Neural crest cell (in vitro differentiated cells): ENCODE results near the gene PLCB3. TPM values are rescaled to one million over a fixed set of nuclear protein-coding genes. Genes with fewer than 3 reads are reported as not detected.
A peak's percentile ranks its signal among the peaks of the same experiment; 100 is the strongest.

Source experiments
- DNase-seq: peaks from one replicate; pipeline ENCODE4 v3.0.0; 2021; ENCODE audit warnings: low read depth, mixed read lengths, low spot score
- H3K27ac Mint-ChIP-seq: one replicate; pipeline ENCODE4 v1.8.0; 2021; ENCODE audit warnings: mild to moderate bottlenecking, mixed read lengths; ENCODE audit not compliant: unreplicated experiment
- H3K27me3 Mint-ChIP-seq: 2 replicates; pipeline ENCODE4 v1.8.0; 2021; ENCODE audit warnings: low read depth, mild to moderate bottlenecking, mixed read lengths
- H3K36me3 Mint-ChIP-seq: 2 replicates; pipeline ENCODE4 v1.8.0; 2021; ENCODE audit warnings: low read depth, mild to moderate bottlenecking, mixed read lengths
- H3K4me1 Mint-ChIP-seq: 2 replicates; pipeline ENCODE4 v1.8.0; 2021; ENCODE audit warnings: mixed read lengths
- H3K4me3 Mint-ChIP-seq: one replicate; pipeline ENCODE4 v1.8.0; 2021; ENCODE audit warnings: mild to moderate bottlenecking, mixed read lengths
- H3K9me3 Mint-ChIP-seq: 2 replicates; pipeline ENCODE4 v1.8.0; 2021; ENCODE audit warnings: mixed read lengths
- long read RNA-seq: library from polyadenylated mRNA; unstranded; transcript quantifications from one replicate; pipeline ENCODE4 v2.0.0, GENCODE V29; 2020
- total RNA-seq: library from RNA; stranded (reverse); gene quantifications from 2 replicates; pipeline ENCODE4 v1.2.1, GENCODE V29; 2021
- TF ChIP-seq, protein P1 (sequence below): fragments of 200-600 bp; sonication (generic); conservative IDR thresholded peaks from 2 replicates; pipeline ENCODE4 v1.5.0; 2021; ENCODE audit warnings: antibody characterized with exemption, mild to moderate bottlenecking

Gene PLCB3
- total RNA-seq, result 36.4 and 40.5 TPM in 2 replicates
- long read RNA-seq, partial matches to known transcripts, result 0 of 1 reads
- long read RNA-seq, other reads (novel, unspliced or antisense), result 1 of 1 reads

- peak within 1 kb of the TSS; percentile 90 for H3K4me3 Mint-ChIP-seq
- no peaks in the 10 kb centered on the region for H3K9me3 Mint-ChIP-seq
- peak; percentile 72 for DNase-seq
- H3K4me1 Mint-ChIP-seq, result peaks cover 28% of the 10 kb centered on the region
- TF ChIP-seq, protein P1, sequence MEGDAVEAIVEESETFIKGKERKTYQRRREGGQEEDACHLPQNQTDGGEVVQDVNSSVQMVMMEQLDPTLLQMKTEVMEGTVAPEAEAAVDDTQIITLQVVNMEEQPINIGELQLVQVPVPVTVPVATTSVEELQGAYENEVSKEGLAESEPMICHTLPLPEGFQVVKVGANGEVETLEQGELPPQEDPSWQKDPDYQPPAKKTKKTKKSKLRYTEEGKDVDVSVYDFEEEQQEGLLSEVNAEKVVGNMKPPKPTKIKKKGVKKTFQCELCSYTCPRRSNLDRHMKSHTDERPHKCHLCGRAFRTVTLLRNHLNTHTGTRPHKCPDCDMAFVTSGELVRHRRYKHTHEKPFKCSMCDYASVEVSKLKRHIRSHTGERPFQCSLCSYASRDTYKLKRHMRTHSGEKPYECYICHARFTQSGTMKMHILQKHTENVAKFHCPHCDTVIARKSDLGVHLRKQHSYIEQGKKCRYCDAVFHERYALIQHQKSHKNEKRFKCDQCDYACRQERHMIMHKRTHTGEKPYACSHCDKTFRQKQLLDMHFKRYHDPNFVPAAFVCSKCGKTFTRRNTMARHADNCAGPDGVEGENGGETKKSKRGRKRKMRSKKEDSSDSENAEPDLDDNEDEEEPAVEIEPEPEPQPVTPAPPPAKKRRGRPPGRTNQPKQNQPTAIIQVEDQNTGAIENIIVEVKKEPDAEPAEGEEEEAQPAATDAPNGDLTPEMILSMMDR, result peak; percentile 87
- H3K36me3 Mint-ChIP-seq, result no peaks in the 10 kb centered on the region
- H3K27ac Mint-ChIP-seq, result no peak within 1 kb of the TSS
- H3K27me3 Mint-ChIP-seq, result peaks cover 3% of the 10 kb centered on the region
Observed at GRCh38 chr11:64251016-64251752, at the start of gene PLCB3. TSS of gene PLCB3 (plus strand) at chr11:64251530. CDS start at chr11:64251650, 120 bp downstream.

DNA sequence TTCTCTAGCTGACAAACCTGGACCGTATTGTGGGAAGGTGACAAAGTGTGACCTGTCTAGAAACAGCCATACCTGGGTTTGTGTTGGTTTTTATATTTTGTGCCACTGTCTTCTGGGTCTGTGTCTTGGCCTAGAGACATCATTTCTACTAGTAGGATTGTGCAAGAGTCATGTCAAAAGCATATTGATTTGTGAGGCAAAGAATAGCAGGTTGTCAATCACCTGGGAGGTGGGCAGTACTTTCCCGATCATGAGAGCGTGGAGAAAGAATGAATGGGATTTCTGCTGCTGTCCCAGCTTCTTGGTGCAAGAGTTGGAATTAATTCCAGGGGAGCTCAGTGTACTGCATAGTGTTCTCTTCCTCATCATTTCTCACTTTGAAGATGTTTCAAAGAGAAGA is 49.8 kb upstream of the PLCB3 start:
- no peak overlapping the region for H3K4me3 Mint-ChIP-seq
- no peak for DNase-seq
- peaks cover 23% of the 10 kb centered on the region for H3K36me3 Mint-ChIP-seq
- H3K27ac Mint-ChIP-seq, result no peak overlapping the region
- H3K27me3 Mint-ChIP-seq, result no peaks in the 10 kb centered on the region
- no peaks in the 10 kb centered on the region for H3K9me3 Mint-ChIP-seq
- TF ChIP-seq, protein P1, result no peak
- H3K4me1 Mint-ChIP-seq, result peaks cover 5% of the 10 kb centered on the region

- H3K27ac Mint-ChIP-seq, result no peak overlapping the region
- peaks cover 9% of the 10 kb centered on the region for H3K4me1 Mint-ChIP-seq
- peaks cover 18% of the 10 kb centered on the region for H3K36me3 Mint-ChIP-seq
- H3K4me3 Mint-ChIP-seq, result no peak overlapping the region
- no peaks in the 10 kb centered on the region for H3K9me3 Mint-ChIP-seq
- TF ChIP-seq, protein P1, result no peak
- DNase-seq, result no peak
- no peaks in the 10 kb centered on the region for H3K27me3 Mint-ChIP-seq
Observed at GRCh38 chr11:64202992-64203391, 48.3 kb upstream of the PLCB3 start.

DNA sequence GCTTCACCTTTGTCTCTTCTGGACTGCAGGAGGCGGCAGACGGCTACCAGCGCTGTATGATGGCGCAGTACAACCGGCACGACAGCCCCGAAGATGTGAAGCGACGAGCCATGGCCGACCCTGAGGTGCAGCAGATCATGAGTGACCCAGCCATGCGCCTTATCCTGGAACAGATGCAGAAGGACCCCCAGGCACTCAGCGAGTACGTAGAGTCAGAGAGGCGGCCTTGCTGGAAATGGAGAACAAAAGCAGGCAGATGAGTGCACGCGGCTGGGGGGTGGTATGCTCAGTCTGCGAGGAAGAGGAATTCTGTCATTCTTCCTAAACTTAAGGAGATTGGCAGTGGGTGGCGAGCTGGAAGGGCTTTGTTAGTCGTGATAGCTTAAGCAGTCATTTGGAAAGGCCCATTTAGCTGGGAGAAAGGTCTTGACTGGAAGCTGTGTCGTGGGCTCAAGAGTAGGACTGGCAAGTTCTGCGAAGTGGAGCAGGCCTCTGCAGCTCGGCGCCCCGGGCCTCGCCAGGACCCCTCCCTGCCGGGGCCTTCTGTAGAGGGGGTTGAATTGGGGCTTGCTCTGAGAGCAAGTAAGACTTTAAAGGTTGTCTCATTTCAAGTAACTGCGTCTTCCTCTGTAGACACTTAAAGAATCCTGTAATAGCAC is 47.8 kb upstream of the PLCB3 start:
- H3K27ac Mint-ChIP-seq, result no peak overlapping the region
- H3K27me3 Mint-ChIP-seq, result no peaks in the 10 kb centered on the region
- no peaks in the 10 kb centered on the region for H3K9me3 Mint-ChIP-seq
- H3K36me3 Mint-ChIP-seq, result peaks cover 18% of the 10 kb centered on the region
- H3K4me1 Mint-ChIP-seq, result peaks cover 9% of the 10 kb centered on the region
- peak overlapping the region; percentile 58 for H3K4me3 Mint-ChIP-seq
- no peak for DNase-seq
- TF ChIP-seq, protein P1, result no peak

GRCh38 chr11:64204080-64204440 is 47.3 kb upstream of the PLCB3 start:
- peaks cover 18% of the 10 kb centered on the region for H3K36me3 Mint-ChIP-seq
- peaks cover 9% of the 10 kb centered on the region for H3K4me1 Mint-ChIP-seq
- no peak for DNase-seq
- H3K27ac Mint-ChIP-seq, result no peak overlapping the region
- no peaks in the 10 kb centered on the region for H3K9me3 Mint-ChIP-seq
- TF ChIP-seq, protein P1, result no peak
- no peaks in the 10 kb centered on the region for H3K27me3 Mint-ChIP-seq
- H3K4me3 Mint-ChIP-seq, result peak overlapping the region; percentile 58
